ENCODE data around the gene NIT1. TPM values are rescaled to one million over a fixed set of nuclear protein-coding genes. Genes with fewer than 3 reads are reported as not detected.

Gene NIT1
- total RNA-seq, 4 donors from 2014 or later: 32.8 to 35.6 (median 34.8) TPM

DNA sequence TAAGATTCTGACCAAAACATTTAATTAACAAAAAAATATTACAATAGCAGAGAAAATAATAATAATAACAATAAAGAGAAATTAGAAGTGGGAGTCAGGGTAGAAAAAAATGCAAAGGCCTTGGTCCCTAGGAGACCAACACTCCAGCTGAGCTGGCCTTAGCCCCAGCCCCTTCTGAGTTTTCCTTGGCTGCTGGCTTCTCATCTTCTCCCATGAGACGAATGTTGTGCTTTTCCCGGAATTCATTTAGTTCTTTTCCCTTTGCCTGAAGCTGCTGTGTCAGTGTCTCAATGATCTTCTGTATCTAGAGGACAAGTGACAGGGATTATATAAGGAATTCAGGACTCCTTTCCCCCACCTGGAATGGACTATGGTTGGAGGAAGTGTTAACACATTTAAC, 17.3 kb upstream of the NIT1 start:
- H3K27me3 ChIP-seq: peaks cover 0 to 3% (median 0%) of the 10 kb centered on the region in 4 donors
- TF ChIP-seq POLR2AphosphoS5 (IDR thresholded peaks at IDR 0.05): no peak
- TF ChIP-seq, protein P1, sequence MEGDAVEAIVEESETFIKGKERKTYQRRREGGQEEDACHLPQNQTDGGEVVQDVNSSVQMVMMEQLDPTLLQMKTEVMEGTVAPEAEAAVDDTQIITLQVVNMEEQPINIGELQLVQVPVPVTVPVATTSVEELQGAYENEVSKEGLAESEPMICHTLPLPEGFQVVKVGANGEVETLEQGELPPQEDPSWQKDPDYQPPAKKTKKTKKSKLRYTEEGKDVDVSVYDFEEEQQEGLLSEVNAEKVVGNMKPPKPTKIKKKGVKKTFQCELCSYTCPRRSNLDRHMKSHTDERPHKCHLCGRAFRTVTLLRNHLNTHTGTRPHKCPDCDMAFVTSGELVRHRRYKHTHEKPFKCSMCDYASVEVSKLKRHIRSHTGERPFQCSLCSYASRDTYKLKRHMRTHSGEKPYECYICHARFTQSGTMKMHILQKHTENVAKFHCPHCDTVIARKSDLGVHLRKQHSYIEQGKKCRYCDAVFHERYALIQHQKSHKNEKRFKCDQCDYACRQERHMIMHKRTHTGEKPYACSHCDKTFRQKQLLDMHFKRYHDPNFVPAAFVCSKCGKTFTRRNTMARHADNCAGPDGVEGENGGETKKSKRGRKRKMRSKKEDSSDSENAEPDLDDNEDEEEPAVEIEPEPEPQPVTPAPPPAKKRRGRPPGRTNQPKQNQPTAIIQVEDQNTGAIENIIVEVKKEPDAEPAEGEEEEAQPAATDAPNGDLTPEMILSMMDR (IDR thresholded peaks at IDR 0.05): no peak
- no peak for TF ChIP-seq POLR2A (IDR thresholded peaks at IDR 0.05; ENCODE audit: low read depth)
- no peak for TF ChIP-seq EP300 (IDR thresholded peaks at IDR 0.05)
- no peak for DNase-seq (ENCODE audit: extremely low spot score)
- H3K27ac ChIP-seq (replicated peaks in 1 of 4): no peak overlapping the region
- intact Hi-C loops (cut with DNase I): no loop called here
- WGBS: 48% methylated on average over 2 of the region's 2 CpGs
- peaks cover 11 to 37% (median 22%) of the 10 kb centered on the region in 4 donors for H3K36me3 ChIP-seq
- no peak overlapping the region for H3K4me3 ChIP-seq
- H3K4me1 ChIP-seq: peaks cover 18 to 29% (median 24%) of the 10 kb centered on the region in 4 donors
- H3K9me3 ChIP-seq: no peaks in the 10 kb centered on the region

GRCh38 chr1:161106431-161106830, 11.5 kb upstream of the NIT1 start:
- intact Hi-C loops (cut with DNase I): no loop called here

DNA sequence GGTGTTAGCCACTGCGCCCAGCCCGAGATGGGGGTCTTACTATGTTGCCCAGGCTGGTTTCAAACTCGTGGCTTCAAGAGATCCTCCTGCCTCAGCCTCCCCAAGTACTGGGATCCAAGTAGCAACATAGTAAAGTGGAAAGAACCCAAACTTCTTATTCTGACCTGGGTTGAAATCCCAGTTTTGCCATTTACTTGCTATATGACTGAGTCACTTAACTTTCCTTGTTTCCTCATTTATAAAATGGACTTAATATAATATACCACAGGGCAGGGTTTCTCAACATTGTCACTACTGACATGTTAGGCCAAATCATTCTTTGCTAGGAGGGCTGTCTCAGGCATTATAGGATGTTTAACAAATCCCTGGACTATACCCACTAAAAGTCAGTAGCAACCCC, 6.8 kb upstream of the NIT1 start:
- Histone ChIP-seq H3K27ac (replicated peaks in 1 of 4) (no peak overlapping the region), H3K4me1 (peaks cover 21 to 39% (median 31%) of the 10 kb centered on the region in 4 donors), H3K36me3 (peaks cover 3 to 23% (median 6%) of the 10 kb centered on the region in 4 donors), H3K9me3 (no peaks in the 10 kb centered on the region), H3K27me3 (no peaks in the 10 kb centered on the region), H3K4me3 (no peak overlapping the region)
- intact Hi-C loops (cut with DNase I): loop anchor here (10.0 kb wide), 1 partner anchor 276 kb away; no protein-coding TSS in a partner anchor
- TF ChIP-seq EP300 (IDR thresholded peaks at IDR 0.05) (no peak), POLR2A (IDR thresholded peaks at IDR 0.05; ENCODE audit: low read depth) (no peak), POLR2AphosphoS5 (IDR thresholded peaks at IDR 0.05) (no peak)
- TF ChIP-seq, protein P1 (IDR thresholded peaks at IDR 0.05): no peak
- DNase-seq (ENCODE audit: extremely low spot score): no peak
- WGBS: 93% methylated on average over 3 of the region's 3 CpGs

More at GRCh38 chr1:161106431-161106830, 11.5 kb upstream of the NIT1 start:
- no peaks in the 10 kb centered on the region for H3K9me3 ChIP-seq
- TF ChIP-seq EP300 (IDR thresholded peaks at IDR 0.05): no peak
- TF ChIP-seq, protein P1 (IDR thresholded peaks at IDR 0.05): no peak
- no peak for TF ChIP-seq POLR2AphosphoS5 (IDR thresholded peaks at IDR 0.05)
- no peak for TF ChIP-seq POLR2A (IDR thresholded peaks at IDR 0.05; ENCODE audit: low read depth)
- H3K4me3 ChIP-seq: no peak overlapping the region
- H3K27me3 ChIP-seq: no peaks in the 10 kb centered on the region
- no peak for DNase-seq (ENCODE audit: extremely low spot score)
- H3K36me3 ChIP-seq: peaks cover 13 to 24% (median 19%) of the 10 kb centered on the region in 4 donors
- H3K27ac ChIP-seq (replicated peaks in 1 of 4): no peak overlapping the region
- peaks cover 0 to 4% (median under 1%) of the 10 kb centered on the region in 4 donors for H3K4me1 ChIP-seq
- WGBS: 100% methylated on average over 1 of the region's 1 CpG

- no peak for TF ChIP-seq EP300 (IDR thresholded peaks at IDR 0.05)
- TF ChIP-seq POLR2AphosphoS5 (IDR thresholded peaks at IDR 0.05): no peak
- TF ChIP-seq, protein P1 (IDR thresholded peaks at IDR 0.05): no peak
- no peak for TF ChIP-seq POLR2A (IDR thresholded peaks at IDR 0.05; ENCODE audit: low read depth)
- intact Hi-C loops (cut with DNase I): loop anchor here (10.0 kb wide), 1 partner anchor 277 kb away; no protein-coding TSS in a partner anchor
- H3K27me3 ChIP-seq: no peaks in the 10 kb centered on the region
- H3K27ac ChIP-seq (replicated peaks in 1 of 4): no peak overlapping the region
- no peak for DNase-seq (ENCODE audit: extremely low spot score)
- peaks cover 3 to 23% (median 6%) of the 10 kb centered on the region in 4 donors for H3K36me3 ChIP-seq
- H3K4me3 ChIP-seq: no peak overlapping the region
- WGBS: 88% methylated on average over 2 of the region's 2 CpGs
- no peaks in the 10 kb centered on the region for H3K9me3 ChIP-seq
- H3K4me1 ChIP-seq: peaks cover 25 to 43% (median 34%) of the 10 kb centered on the region in 4 donors
These were observed 6.4 kb upstream of the NIT1 start for GRCh38 chr1:161111527-161111926.

GRCh38 chr1:161113915-161114314, 4.0 kb upstream of the NIT1 start:
- intact Hi-C loops (cut with DNase I): loop anchor here (10.0 kb wide), 1 partner anchor 279 kb away; no protein-coding TSS in a partner anchor
- no peak overlapping the region for H3K27ac ChIP-seq (replicated peaks in 1 of 4)
- no peak for DNase-seq (ENCODE audit: extremely low spot score)
- TF ChIP-seq POLR2AphosphoS5 (IDR thresholded peaks at IDR 0.05): no peak
- no peak overlapping the region for H3K4me3 ChIP-seq
- 68% methylated on average over 1 of the region's 1 CpG for WGBS
- no peaks in the 10 kb centered on the region for H3K9me3 ChIP-seq
- H3K4me1 ChIP-seq: peaks cover 39 to 57% (median 47%) of the 10 kb centered on the region in 4 donors
- H3K36me3 ChIP-seq: peaks cover 3 to 21% (median 6%) of the 10 kb centered on the region in 4 donors
- H3K27me3 ChIP-seq: no peaks in the 10 kb centered on the region
